ENCODE results near the gene RASAL2.
"Not testable (repeated sequence)": the region's sequence is repeated elsewhere in the genome, so short reads cannot be mapped to it uniquely, and the experiment has no call there.

RASAL2 gene

DNA sequence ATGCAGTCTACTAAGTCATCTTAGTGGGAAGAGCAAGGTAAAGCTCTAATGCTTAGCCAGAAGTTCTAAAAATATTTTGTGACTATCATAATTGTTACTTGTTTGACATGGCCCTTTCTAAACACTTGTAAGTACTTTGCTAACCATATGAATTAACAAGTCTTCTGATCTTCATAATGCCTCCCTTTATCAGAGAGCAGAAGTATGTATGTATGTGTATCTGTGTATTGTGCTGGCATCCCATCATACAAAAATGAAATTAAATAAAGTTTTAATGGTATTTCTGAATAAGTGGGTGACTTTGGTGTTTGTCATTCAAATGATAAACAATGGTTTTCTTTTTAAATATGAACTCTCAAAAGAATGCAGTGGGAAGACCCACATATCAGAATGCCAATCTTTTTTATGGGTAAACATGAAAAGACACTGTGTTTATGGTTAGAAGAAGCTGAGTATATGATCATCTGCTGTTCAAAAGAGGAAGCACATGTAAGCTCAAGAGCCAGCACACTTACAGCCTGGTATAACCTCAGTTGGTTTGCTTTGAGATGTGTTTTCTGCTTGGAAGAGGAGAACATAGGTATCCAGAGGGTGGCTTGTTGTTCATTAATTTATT lies 243.3 kb downstream of the RASAL2 start:
- DNase-seq: no peak

DNA sequence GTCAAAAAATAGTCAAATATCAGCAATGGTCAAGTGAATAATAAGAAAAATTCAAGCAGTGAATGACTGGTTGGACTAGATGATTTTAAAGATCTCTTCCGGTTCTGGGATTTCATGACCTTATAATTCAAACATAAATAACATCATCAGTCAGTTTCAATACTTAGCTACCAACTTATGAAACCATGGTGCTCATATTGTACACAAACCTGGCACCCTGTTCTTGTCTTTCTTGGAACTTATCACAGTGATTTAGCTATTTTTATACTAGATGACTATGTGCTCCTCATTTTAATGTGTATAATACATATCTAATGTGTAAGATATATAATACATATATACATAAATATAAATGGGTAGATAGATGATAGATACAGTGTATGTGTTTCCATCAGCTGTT lies 245.9 kb downstream of the RASAL2 start:
- DNase-seq: no peak

GRCh38 chr1:178341261-178341956 lies 247.5 kb downstream of the RASAL2 start:
- peak in 4 of 56 donors; percentile 1 to 24 (median 4) for DNase-seq

GRCh38 chr1:178342745-178343144 lies 248.8 kb downstream of the RASAL2 start:
- no peak for DNase-seq

DNA sequence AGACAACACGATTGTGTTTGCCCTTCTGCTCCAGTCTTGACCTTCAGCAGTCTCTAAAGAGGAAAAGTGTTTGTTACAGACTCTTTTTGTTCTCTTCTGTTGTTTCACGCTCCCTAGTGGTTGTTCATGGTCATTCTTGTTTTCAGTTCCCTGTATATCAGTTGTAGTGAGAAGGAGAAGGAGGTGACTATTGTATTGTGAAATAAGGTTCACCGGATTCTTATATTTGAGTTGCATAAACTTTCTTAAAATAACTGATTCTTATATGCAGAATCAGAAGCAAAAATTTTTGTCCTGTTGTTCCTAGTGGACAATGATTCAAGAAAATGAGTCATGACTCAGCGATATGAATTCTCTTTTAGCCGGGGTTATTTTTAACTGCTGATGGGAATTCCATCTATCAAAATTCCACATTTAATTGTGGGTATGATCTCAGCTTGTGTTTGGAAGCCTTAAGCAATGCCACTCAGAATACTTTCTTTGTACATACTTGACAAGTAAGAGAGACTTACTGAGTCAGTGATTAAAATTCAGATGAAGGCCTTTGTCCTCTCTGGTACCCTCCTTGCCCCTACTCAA lies 250.7 kb downstream of the RASAL2 start:
- DNase-seq: peak in 1 of 56 donors; percentile 17

GRCh38 chr1:178345238-178345637 lies 251.3 kb downstream of the RASAL2 start:
- no peak for DNase-seq

GRCh38 chr1:178345807-178346206 lies 251.9 kb downstream of the RASAL2 start:
- DNase-seq: no peak

DNA sequence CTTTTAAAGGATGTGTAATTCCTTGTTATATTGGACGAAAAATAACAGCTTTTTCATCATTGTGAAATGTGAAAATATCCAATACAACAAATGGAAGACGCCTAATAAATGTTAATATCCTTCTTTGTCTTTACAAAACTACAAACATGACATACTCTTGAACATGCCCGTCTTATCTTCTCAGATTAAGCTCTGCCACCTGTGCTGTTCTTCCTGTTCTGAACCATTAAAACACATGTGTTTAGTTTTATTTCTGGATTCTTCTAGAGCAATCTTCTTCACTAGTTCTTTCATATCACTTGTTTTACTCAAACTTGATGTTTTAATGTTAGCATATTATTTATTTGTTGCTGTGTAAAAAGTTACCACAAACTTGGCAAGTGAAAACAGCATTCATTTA lies 255.9 kb downstream of the RASAL2 start:
- no peak for DNase-seq

DNA sequence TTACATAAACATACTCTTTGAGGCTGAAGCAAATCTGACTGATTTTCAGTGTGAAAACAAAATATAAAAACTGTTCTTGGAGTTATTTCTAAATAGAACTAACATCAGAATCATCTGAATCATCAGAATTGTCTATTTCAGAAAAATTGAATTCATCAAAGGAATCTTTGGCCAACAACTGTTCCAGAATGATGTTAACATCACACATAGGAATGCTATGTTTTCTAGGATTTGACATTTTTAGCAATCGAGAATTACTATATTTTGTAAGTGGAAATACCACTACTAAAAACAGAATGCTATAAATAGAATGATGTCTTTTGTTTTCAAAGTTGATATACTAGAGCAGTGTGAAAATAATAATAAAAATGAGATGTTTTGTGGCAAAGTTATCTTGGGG lies 258.0 kb downstream of the RASAL2 start:
- not testable (repeated sequence) for DNase-seq

DNA sequence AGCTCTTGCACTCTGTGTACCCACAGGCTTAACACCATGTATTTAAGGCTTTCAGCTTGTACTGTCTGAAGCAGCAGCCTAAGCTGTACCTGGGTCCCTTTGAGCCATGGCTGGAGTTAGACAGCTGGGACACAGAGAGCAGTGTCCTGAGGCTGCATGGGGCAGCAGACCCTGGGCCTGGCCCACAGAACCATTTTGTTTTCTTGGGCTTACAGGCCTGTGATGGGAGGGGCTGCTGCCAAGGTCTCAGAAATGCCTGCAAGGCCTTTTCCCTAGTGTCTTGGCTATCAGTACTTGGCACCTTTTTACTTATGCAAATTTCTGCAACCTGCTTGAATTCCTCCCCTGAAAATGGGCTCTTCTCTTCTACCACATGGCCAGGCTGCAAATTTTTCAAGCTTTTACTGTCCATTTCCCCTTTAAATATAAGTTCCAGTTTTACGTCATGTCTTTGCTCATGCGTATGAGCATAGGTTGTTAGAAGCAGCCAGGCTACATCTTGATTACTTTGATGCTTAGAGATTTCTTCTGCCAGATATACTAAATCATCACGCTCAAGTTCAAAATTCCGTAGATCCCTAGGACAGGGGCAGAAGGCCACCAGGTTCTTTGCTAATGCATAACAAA lies 259.0 kb downstream of the RASAL2 start:
- no peak for DNase-seq

DNA sequence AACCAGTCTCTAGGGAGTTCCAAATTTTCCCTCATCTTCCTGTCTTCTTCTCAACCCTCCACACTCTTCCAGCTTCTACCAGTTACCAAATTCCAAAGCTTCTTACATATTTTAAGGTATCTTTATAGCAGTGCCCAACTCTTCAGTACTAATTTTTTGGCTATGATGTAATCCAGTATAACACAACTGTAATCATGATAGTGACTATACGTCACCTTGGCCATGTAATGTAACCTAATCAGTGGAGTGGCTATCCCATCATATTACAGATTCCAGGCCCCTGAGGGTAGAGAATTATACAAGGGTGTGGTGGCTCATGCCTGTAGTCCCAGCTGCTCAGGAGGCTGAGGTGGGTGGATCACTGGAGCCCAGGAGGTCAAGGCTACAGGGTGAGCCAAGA lies 259.6 kb downstream of the RASAL2 start:
- no peak for DNase-seq

- DNase-seq: no peak
Measured at GRCh38 chr1:178354816-178355215, 260.9 kb downstream of the RASAL2 start.

DNA sequence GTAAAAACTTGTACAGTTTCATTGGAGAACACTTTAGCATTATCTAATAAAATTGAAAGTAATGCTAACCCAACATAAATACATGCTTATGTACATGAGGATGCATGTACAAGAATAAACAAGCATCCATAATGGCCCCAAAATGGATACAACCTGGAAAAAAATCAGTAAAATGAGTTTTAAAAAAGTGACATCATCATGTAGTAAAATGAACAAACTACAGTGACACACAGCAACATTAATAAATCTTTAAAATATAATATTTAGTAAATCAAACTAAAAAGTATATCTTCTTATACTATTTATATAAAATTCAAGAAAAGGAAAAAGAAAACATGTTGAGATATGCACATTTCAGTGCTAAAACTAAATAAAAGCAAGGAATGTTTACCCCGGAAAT lies 262.4 kb downstream of the RASAL2 start:
- DNase-seq: no peak

DNA sequence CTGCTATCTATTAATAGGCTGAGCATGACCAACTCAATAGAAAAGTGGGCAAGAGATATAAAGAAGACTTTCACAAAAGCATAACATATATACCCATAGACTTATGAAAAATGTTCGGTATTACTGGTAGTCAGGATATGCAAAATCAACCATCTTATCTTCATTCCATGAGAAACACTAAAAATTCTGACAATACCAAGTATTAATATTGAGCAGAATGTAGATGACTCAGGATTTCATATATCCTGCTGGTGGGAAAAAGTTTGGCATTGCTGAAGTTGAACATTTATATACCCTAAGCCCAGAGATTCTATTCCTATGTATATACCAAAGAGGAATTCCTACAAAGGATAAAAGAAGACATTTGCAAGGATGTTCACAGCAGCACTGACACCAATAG lies 264.6 kb downstream of the RASAL2 start:
- no peak for DNase-seq

DNA sequence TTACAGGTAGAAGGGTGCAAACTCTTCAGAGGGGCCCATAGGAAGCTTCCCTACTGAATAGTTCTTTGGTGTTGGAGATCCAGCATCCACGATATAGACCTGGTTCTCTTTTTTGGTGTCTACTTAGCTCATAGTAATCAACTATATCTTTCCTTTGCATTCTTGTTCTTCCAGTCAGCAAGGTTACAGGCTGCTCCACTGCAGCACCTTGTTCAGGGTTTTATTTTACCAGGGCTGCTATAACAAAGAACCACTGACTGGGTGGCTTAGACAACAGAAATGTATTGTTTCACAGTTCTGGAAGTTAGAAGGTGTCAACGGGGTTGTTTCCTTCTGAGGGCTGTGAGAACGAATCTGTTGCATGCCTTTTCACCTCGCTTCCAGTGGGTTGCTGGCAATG lies 266.5 kb downstream of the RASAL2 start:
- DNase-seq: no peak

DNA sequence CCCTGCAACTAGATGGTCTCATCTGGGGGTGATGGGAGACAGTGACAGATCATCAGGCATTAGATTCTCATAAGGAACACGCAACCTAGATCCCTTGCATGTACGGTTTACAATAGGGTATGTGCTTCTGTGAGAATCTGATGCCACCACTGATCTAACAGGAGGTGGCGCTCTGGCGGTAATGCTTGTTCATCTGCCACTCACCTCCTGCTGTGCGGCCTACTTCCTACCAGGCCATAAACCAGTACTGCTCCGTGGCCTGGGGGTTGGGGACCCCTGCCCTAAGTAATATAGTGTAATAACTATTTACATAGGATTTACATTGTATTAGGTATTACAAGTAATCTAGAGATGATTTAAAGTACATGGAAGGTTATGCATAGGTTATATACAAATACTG lies 267.9 kb downstream of the RASAL2 start:
- DNase-seq: no peak

DNA sequence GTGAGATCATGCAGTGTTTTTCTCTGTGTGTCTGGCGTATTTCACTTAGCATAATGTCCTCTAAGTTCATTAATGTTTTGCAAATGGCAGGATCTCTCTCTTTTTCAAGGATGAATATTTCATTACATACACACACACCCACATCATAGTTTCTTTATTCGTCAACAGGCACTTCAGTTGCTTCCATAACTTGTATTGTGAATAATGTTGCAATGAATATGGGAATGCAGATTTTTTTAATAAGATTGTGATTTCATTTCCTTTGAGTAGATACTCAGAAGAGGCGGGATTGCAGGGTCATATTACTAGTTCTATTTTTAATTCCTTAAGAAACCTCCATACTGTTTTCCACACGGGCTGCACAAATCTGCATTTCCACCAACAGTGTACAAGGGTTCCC lies 268.8 kb downstream of the RASAL2 start:
- no peak for DNase-seq

DNA sequence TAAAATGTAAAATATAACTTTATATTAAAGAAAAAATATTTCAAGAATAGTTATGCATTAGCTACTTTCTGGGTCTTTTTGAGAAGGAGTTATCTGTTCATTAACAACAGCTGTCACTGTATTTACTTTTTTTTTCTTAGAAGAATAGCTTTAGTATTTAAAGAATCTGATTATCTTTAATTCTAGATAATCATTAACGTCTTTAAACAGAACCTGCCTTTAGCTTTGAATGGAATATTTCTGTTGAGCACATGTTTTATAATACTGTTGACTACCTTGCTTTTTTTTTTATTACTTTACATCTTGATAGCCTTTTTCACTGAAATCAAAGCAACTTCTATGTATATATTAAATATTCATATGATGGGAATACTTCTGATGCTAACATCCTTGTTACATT lies 270.9 kb downstream of the RASAL2 start:
- no peak for DNase-seq

- DNase-seq: no peak
Measured at GRCh38 chr1:178367151-178367550, 273.2 kb downstream of the RASAL2 start.

DNA sequence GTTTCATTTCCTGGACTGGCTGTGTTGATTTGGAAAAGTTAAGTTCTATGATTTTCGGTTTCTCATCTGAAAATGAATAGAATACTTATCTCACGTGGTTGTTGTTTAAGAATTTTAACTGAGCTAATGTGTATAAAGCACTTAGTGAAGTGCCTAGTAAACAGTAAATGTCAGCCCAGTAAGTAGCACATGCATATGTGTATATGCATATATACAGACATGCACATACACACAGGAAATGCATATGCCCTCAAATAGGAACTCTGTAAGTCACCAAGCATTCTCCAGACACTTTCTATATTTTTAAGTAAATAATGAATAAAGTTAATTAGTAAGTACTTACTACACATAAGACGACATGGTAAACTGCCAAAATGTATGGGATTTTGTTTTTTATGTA lies 274.3 kb downstream of the RASAL2 start:
- no peak for DNase-seq

DNA sequence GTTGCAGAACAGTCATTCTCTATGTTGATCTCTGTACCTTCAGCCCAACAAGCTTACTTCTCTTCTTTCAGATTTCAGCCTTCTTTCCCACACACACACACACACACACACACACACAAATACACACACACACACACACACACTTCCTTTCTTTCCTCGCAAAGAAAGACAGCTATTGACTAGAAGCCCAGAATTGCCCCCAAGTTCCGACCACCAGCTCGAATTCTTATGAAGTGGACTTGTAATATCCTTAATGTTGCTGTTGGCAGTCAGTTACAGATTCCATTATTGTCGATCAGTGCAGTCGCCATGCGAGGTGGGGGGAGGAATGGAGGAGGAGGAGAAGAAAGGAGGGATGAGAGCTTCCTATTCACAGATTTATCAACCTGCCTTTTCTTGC lies 277.3 kb downstream of the RASAL2 start:
- peak in 14 of 56 donors; percentile 2 to 35 (median 8) for DNase-seq

GRCh38 chr1:178371933-178372388 lies 278.1 kb downstream of the RASAL2 start:
- no peak for DNase-seq

DNA sequence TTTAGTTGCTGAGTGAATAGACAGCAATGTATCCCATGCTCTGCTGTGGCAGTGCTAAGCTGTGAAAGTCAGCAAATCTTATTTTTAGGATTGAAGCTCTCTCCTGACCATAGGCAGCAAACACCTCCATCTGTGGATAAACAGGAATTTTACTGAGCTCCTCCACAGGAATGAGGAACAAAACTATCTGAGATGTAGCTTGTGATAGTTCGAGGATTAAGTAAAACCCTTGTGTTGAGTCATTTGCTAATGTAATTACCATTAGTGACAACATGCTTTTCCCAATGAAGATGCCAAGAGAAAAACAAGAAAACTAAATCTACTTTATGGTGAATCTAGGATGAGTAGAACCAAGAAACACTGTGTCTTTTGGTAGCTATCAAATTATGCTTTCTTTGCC lies 280.1 kb downstream of the RASAL2 start:
- no peak for DNase-seq
